GM15510 (cell line): Measurements from ENCODE around the gene CCDC12.

Experiments
- POLR2A ChIP-seq: IDR thresholded peaks from 3 replicates; pipeline ENCODE4 v1.6.1; 2011; ENCODE audit warnings: borderline replicate concordance; ENCODE audit not compliant: insufficient read length; ENCODE audit errors: extremely low read depth

Gene CCDC12

GRCh38 chr3:47002171-47003055 is 25.9 kb upstream of the CCDC12 start:
- TF ChIP-seq POLR2A = no peak

- TF ChIP-seq POLR2A = no peak
Observed at GRCh38 chr3:47001731-47002170, 25.2 kb upstream of the CCDC12 start.

DNA sequence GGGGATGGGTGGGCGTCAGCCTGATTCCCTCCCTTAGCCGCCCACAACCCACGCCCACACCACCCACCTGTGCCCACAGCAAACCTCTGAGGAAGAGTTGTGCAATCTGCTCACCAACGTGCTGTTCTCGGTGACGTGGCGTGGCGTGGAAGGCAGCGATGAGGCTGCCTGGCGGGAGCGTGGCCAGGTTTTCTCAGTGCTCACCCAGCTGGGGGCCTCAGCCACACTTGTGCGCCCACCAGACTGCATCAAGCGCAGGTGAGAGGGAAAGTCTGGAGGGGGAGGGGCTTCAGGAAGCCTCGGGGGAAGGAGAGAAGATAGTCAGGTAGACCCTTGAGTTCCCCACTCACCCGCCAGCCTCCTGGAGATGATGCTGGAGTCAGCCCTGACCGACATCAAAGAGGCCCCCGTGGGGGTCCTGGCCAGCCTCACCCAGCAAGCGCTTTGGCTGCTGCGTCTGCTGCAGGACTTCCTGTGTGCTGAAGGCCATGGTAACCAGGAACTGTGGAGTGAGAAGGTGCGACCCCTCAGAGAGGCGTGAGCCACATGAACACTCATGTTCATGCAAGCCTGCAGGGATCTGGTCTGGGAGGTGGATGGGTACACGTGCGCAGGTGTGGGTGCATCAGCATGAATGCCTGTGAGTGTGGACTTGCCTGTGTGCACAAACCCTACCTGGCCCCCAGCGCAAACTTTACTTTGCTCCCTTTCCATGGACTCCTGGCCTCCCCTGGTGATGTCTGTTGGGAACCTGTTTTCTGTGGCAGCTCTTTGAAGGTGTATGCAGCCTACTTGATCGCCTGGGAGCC is 24.6 kb upstream of the CCDC12 start:
- no peak for TF ChIP-seq POLR2A

DNA sequence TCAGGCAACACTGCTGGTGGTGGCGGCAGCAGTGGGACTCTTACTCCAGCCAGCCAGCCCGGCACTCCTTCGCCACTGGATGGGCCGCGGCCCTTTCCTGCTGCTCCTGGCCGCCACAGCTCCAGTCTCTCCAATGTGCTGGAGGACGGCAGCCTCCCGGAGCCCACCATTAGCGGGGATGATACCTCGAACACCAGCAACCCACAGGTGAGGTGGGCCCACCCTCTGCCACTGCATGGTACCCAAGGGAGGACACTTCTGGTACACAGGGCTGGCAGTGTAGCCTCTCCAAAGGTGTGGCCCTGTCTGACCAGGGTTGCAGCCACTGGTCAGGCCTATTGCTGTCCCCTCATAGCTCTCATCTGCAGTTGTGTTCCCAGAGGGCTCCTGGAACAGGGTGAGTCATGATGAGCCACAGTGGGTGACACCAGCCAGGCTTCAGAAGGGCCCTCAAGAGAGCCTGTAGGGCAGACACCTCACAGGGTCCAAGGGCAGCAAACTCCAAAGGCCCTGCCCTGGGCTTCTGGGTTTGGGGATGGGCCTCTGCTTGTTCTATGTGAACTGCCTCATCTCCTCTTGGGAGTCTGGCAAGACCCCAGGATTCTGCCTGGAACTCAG is 23.8 kb upstream of the CCDC12 start:
- no peak for TF ChIP-seq POLR2A

DNA sequence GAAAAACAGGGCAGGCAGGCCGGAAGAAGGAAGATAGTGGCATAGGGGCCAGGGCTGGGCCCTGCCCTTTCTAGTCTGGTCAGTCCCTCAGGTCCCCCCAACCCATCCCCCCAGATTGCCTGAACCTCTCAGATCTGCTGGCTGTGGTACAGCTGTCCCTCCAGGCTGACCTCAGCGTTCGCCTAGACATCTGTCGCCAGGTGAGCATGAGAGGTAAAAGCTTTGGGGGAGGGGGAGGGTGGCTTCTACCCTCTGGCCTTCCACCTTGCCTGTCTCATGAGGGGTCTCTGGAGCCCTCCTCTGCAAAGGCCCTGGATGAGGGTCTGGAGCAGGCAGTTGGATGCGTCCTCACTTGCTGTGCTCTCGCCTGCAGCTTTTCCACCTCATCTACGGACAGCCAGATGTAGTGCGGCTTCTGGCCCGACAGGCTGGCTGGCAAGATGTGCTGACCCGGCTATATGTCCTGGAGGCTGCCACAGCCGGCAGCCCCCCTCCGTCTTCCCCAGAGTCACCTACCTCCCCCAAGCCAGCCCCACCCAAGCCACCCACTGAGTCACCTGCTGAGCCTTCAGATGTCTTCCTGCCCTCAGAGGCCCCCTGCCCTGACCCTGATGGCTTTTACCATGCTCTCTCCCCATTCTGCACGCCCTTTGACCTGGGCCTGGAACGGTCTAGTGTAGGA is 23.1 kb upstream of the CCDC12 start:
- no peak for TF ChIP-seq POLR2A

DNA sequence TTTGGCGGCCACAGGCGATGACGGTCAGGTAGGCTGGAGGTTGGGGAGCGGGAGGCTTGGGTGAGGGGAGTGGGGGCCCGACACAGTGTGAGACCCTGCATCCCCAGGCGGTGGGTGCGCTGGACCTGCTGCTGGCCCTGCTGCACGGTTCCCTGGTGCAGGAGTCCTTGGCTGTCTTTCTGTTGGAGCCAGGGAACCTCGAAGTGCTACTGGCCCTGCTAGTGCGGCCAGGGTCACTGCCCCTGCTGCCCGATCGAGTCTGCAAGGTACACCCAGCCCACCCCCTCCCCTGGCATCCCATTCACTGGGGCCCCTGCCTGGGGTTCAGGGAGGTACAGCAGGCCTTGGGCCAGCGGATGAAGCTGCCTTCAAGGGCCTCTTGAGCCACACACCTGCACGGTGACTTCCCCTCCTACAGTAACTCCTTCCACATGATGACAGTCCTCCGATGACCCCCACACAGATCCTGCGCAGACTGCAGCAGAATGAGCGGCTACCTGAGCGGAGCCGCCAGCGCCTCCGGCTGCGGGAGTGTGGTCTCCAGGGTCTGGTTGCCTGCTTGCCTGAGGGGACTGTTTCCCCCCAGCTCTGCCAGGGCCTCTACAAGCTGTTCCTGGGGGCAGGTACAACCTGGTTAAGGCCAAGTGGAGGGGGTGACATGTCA is 22.4 kb upstream of the CCDC12 start:
- TF ChIP-seq POLR2A = no peak

DNA sequence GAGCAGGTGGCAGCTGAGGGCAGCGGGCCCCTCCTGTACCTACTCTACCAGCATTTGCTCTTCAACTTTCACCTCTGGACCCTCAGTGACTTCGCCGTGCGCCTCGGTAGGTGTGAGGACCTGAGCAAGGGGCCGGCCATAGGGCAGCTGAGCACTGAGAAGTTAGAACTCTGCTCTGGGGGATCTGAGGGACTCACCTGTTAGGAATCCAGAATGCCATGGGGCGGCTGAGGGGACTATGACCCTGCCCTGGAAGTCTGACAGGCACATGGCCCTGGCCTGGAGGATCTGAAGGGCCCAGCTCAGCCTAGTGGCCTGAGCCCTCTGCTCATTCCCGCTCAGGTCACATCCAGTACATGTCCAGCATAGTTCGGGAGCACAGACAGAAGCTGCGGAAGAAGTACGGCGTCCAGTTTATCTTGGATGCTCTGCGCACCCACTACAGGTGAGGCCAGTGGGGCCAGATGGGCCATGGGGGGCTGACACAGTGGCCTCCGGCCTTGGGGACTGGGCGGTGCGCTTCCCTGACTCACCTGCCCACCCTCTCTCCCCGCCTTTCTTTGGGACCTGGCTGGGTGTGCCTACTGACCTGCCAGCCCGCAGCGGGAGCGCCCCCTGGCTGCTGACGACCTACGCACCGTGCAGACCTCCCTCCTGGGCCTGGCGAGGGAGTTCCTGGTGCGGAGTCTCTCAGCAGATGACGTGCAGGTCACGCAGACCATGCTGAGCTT is 21.7 kb upstream of the CCDC12 start:
- no peak for TF ChIP-seq POLR2A

- TF ChIP-seq POLR2A = no peak
Observed at GRCh38 chr3:46997453-46998091, 21.0 kb upstream of the CCDC12 start.

GRCh38 chr3:46996689-46997452 is 20.3 kb upstream of the CCDC12 start:
- no peak for TF ChIP-seq POLR2A

- no peak for TF ChIP-seq POLR2A
Observed at GRCh38 chr3:46995901-46996562, 19.5 kb upstream of the CCDC12 start.

DNA sequence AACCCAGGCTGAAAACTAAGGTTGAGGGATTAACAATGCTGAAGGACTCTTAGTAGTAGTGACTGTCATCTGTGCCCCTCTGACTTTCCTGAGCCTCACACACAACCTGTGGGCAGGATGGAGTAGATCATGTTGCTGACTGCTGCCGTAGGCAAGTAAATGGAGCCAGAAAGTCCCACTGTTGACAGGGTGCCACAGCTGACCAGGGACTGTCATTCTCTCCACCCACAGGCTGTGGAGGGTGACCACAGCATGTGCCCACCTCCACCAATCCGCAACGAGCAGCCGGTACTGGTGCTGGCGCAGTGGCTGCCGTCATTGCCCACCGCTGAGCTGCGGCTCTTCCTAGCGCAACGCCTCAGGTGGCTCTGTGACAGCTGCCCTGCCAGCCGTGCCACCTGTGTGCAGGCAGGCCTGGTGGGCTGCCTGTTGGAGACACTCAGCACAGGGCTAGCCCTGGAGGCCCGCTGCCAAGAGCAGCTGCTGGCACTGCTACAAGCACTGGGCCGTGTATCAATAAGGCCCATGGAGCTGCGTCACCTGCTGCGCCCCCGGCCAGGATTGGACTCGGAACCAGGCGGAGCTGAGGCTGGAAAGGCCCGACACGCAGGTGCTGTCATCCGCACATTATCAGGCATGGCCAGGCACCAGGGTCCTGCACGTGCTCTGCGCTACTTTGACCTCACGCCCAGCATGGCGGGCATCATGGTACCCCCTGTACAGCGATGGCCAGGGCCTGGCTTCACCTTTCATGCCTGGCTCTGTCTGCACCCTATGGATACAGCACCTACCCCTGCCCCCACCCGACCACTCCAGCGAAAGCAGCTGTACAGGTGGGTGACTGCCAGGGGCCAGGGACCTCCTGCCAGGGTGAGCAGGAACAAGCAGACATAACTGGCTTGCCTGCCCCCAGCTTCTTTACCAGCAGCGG is 18.5 kb upstream of the CCDC12 start:
- no peak for TF ChIP-seq POLR2A

DNA sequence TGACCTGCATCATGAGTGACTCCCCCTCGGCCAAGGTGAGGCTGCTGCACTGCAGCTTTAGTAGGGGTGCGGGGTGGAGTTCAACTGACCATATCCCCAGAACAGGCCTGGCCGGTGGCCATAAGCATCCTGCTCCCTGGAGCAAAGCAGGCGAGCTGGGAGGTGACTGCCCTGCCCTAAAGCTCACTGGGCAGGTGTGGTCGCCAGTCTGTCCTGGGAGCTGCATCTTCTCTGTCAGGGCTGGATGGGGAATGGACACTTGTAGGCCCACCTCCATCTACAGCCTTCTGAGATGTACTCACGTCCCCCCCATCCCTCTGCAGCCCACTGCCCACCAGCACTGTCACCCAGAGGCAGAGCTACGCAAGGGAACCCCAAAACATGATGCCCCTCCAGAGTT is 17.4 kb upstream of the CCDC12 start:
- TF ChIP-seq POLR2A = no peak
